ENCODE results near the gene LPAR1. TPM values are rescaled to one million over a fixed set of nuclear protein-coding genes. Genes with fewer than 3 reads are reported as not detected.

The LPAR1 gene
- total and polyA plus RNA-seq, 2 of the 8 experiments (the other 6 are each of a cell fraction or from before 2014, with no cell fraction given), result 3.4 to 5.1 TPM

- no peak for TF ChIP-seq CHD7 (IDR thresholded peaks at IDR 0.05; ENCODE audit: insufficient replicate concordance, low read length)
- TF ChIP-seq BCL11A (IDR thresholded peaks at IDR 0.05; ENCODE audit: low read depth in 2 of 2, low read length in 2 of 2), result no peak
- TF ChIP-seq BACH1 (IDR thresholded peaks at IDR 0.05; ENCODE audit: low read length), result no peak
- no peak for TF ChIP-seq KDM1A (IDR thresholded peaks at IDR 0.05; ENCODE audit: borderline replicate concordance, low read length)
Measured at GRCh38 chr9:111003182-111003581, 35.1 kb downstream of the LPAR1 start (continued).
